C4-2B (cell line): ENCODE results near the gene ABHD2.

Experiments
- CTCF ChIP-seq: fragments of 450-650 bp; conservative IDR thresholded peaks from 2 replicates; pipeline ENCODE4 v1.5.1; 2017; ENCODE audit warnings: mild to moderate bottlenecking
- ZFX ChIP-seq: fragments of 450-650 bp; IDR thresholded peaks from 2 replicates; pipeline ENCODE4 v1.6.1; 2017

DNA sequence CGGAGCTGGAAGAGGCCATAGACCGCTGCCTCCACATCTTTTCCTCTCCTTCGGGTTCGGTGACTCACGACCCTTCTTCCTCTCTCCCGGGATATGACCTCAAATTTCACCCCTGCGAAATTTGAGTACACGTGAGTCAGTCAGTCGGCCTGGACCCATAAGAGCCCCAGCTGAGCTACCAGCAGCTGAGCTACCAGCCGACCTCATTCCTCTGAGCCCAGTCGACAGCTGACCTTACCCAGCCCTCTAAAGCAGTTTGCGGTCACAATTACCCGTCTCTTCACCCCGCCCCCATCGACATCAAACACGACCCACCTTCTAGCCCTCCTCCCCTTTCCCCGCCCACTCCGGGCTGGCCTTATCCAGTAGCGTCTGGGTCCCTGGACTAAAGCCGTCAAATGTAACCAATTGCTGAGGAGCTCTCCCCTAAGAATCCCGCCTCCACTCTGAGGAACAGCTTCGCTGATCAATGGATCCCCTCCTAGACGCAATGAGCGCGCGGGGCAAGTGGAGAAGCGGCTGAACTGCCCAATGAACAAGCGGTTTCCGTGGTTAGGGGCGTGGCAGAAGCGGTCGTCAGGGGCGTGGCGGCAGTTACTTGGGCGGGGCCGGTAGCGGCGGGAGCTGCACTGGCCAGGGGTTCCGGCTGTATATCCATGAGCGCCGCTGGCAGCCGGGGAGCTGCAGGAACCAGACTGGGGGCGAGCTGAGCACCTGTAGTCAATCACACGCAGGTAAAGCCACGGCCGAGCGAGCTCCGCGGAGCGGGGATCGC lies at the start of gene ABHD2:
- TF ChIP-seq CTCF, result no peak
- no peak for TF ChIP-seq ZFX
